HG03342 (cell line): Measurements from ENCODE around the gene CCDC12.

Experiments used
- ATAC-seq: cut with Tn5 transposase; IDR thresholded peaks from one replicate; pipeline ENCODE4 v1.9.1; 2021; ENCODE audit warnings: mild to moderate bottlenecking, moderate library complexity; ENCODE audit not compliant: unreplicated experiment

The CCDC12 gene

GRCh38 chr3:46882377-46883053 lies 94.0 kb downstream of the CCDC12 start:
- no peak for ATAC-seq

- no peak for ATAC-seq
These were observed 94.8 kb downstream of the CCDC12 start for GRCh38 chr3:46881596-46882376.

- no peak for ATAC-seq
These were observed 95.5 kb downstream of the CCDC12 start for GRCh38 chr3:46880884-46881595.

GRCh38 chr3:46878781-46879436 lies 97.6 kb downstream of the CCDC12 start:
- ATAC-seq: no peak

GRCh38 chr3:46877406-46878125 lies 99.0 kb downstream of the CCDC12 start, which contains the start of gene PTH1R:
Gene PTH1R, plus strand, starts transcription at chr3:46877721. Its CDS starts 5,839 bp downstream, at chr3:46883560.
- no peak for ATAC-seq

GRCh38 chr3:46876313-46877300 lies 99.9 kb downstream of the CCDC12 start:
- ATAC-seq: no peak

GRCh38 chr3:46875560-46875959 lies 101.0 kb downstream of the CCDC12 start:
- ATAC-seq: no peak

GRCh38 chr3:46874430-46874829 lies 102.1 kb downstream of the CCDC12 start:
- ATAC-seq: no peak

GRCh38 chr3:46873521-46873920 lies 103.0 kb downstream of the CCDC12 start:
- ATAC-seq: no peak
